ENCODE results near the gene FBXL17.

DNA sequence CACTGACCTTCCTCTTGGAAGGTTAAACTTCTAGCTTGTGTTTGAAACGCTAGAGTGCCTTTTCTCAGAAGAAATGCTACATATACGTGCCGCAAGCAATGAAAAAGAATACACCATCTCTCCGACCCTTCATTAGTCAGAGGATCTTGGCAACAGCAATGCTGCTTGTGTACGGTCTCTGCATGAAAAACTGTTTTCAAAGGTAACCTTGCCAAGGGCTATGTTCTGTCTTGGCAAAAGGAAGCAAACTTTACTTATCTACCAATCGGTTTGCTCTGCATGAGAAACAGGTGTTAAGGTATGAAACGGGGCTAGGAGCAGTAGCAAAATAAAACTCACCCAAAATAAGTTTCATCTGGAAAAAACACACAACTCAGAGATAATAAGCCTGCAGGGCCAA lies 297.8 kb downstream of the FBXL17 start:
- TF ChIP-seq HOXA7 (CRISPR knock-in tag; IDR thresholded peaks at IDR 0.05) (no peak), RNF2 (IDR thresholded peaks at IDR 0.05; ENCODE audit: borderline replicate concordance, low read depth) (no peak), POLR2A (IDR thresholded peaks at IDR 0.05; ENCODE audit: low read length) (no peak), KDM1A (IDR thresholded peaks at IDR 0.05; ENCODE audit: low read depth) (no peak), RFX5 (IDR thresholded peaks at IDR 0.05) (no peak), RAD21 (conservative IDR thresholded peaks at IDR 0.05 in 1 of 2, IDR thresholded peaks at IDR 0.05 in 1 of 2) (no peak)
- TF ChIP-seq, protein P1, sequence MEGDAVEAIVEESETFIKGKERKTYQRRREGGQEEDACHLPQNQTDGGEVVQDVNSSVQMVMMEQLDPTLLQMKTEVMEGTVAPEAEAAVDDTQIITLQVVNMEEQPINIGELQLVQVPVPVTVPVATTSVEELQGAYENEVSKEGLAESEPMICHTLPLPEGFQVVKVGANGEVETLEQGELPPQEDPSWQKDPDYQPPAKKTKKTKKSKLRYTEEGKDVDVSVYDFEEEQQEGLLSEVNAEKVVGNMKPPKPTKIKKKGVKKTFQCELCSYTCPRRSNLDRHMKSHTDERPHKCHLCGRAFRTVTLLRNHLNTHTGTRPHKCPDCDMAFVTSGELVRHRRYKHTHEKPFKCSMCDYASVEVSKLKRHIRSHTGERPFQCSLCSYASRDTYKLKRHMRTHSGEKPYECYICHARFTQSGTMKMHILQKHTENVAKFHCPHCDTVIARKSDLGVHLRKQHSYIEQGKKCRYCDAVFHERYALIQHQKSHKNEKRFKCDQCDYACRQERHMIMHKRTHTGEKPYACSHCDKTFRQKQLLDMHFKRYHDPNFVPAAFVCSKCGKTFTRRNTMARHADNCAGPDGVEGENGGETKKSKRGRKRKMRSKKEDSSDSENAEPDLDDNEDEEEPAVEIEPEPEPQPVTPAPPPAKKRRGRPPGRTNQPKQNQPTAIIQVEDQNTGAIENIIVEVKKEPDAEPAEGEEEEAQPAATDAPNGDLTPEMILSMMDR (IDR thresholded peaks at IDR 0.05), result no peak

Measured in A549 (cell line).